Sciatic nerve (tissue), 2 donors: ENCODE data around the gene CDH18. TPM values are rescaled to one million over a fixed set of nuclear protein-coding genes. Genes with fewer than 3 reads are reported as not detected.

Experiments used
- ATAC-seq: fragments of 200-7000 bp; cut with Tn5 transposase; one replicate; pipeline ENCODE4 v1.9.1; 2020; ENCODE audit warnings: mild to moderate bottlenecking, moderate library complexity
- DNase-seq: peaks from one replicate; pipeline ENCODE4 v3.0.0-alpha.2; 2020; ENCODE audit warnings: low spot score
- intact Hi-C: fragments of 100-400 bp; cut with DNase I; formaldehyde crosslinking; loops from one replicate; pipeline ENCODE4 v1.14.2; 2022
- total RNA-seq: library from RNA; stranded (reverse); fragmentation: NEBNext Ultra II Directional; extraction: Animal tissue kit (Norgen Biotek cat#: 25700); gene quantifications from one replicate; pipeline ENCODE4 v1.2.1, GENCODE V29; 2021
- donor health status: DM: no; HTN: no; CAD: no.
- donor health status: DM: no; HTN: no; CAD: no.

CDH18 gene
- total RNA-seq, 1 donor from 2014 or later = 0.71 TPM

DNA sequence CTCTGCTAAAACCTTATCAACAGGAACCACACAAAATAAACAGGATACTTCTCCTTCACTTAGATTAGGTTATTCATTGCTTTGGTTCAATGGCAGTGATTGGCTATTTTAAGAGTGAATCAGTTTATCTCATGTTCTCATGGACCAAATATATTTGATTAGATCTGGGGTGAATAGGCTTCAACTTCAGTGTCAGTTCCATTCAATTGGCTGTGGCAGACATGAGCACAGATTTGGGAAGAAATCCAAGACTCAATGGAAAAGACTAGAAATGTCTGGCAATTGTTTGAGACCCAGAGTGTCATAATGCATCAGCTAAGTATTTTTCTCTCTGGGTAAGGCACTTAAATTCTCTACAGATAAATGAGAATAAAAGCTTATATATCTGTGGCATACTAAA is 37.1 kb downstream of the CDH18 start:
- intact Hi-C loops = no loop called here
- ATAC-seq (no peak), DNase-seq (no peak)

DNA sequence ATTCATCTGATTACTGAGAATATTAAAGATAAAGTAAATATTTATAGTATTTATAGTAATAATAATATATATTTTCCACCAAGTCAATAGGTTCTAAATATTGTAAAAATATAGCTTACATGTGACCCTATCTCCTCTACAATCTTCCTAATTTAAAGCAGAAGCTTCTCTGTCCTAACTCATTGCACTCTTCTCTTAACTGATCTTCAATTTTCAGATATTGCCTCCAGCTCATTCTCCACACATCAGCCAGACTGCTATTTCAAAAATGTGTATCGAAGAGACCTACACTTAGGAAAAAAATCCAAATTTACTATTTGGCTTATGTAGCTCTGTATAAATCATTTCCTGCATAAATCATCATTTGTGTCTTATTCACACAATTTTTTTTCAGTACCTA is 47.8 kb downstream of the CDH18 start:
- intact Hi-C loops = no loop called here
- no peak for ATAC-seq
- no peak for DNase-seq

DNA sequence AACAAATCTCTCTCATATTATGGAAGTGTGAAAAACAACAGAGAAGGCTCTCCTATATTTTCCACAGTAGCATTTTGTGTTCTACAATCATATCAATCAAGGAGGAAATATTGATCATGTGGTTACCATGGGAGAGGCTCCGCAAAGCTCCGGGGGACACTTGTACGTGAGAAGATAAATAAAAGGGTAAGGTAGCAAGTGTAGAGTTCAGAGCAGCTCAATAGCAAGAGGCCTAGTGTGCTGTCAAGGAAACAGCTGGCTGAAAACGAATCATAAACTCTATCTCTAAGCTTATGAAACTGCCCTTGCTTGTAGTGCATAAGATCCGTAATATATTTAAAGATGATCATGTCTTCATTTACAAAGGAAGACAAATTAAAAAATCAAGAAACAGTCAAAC is 57.5 kb downstream of the CDH18 start:
- intact Hi-C loops = no loop called here
- ATAC-seq (no peak), DNase-seq (no peak)

DNA sequence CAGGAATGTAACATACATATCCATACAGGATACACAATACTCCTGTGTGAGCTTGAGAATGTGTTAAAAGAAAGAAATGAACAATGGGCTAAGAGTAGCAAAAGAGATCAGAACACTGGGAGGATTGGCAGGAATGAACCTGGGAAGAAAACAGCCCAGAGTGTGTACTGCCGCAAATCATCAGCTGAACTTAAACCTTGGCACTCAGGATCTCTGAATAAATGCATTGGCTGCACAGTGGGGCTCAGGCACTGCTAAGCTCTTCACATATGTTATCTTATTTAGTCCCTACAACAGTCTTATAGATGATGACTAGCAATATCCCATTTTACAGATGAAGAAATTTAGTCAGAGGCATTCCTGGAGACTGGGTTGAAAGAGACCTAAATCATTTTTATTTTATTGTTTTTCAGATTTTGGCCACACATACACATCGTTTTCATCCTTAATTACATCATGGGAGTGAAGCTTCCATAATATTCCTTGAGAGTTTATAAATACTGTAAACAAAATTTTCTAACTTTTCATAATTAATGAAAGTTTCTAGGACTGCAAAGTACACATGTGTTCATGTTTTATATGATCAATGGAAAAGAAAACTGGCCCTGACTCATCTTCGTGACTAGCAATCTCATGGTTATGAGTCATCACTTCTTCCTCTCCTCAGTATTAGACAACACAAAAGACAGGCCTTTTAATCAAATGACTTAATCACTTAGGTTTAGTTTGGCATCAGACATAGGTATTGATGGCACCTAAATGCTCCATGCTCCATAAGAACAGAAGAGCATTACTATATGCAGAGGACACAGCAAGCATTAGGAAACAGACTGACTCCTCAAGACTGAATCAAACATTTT is 59.2 kb downstream of the CDH18 start:
- ATAC-seq = peak; percentile 20
- DNase-seq = no peak
- intact Hi-C loops = no loop called here

DNA sequence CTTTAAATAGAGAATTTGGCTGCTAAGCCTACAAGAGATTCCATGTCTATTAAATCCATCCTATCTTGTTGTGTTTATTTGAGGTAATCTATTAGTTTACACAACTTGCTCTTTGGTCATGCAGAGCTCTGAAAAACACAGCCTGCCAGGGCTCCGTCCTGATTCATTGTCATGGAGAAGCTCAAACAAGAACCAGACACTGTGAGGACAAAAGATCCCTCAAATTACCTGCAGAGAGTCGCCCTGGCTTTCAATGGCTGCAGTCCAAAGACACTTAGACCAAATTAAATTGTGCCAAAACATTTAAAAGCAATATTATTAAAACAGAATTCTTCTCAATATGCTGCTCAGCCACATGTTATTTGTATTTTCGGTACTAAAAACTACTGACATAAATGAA is 60.1 kb downstream of the CDH18 start:
- no peak for DNase-seq
- intact Hi-C loops = no loop called here
- ATAC-seq = no peak

DNA sequence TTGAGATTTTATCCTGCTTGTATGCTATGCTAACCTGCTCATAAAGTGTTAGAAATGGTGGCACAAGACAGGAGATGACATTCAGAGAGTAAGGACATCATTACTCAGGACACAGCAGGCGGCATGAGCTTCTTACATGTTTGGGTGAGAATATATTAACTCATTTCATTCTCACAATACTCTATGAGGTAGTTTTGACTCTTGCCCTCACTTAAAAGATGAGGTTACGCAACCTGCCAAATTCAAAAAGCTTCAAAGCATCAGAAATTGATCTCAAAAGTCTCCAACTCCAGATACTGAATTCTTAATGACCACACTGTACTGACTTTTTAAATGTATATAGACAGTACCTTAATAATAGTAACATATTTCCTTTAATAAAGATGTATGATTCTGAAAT is 60.8 kb downstream of the CDH18 start:
- intact Hi-C loops = no loop called here
- ATAC-seq (no peak), DNase-seq (no peak)

DNA sequence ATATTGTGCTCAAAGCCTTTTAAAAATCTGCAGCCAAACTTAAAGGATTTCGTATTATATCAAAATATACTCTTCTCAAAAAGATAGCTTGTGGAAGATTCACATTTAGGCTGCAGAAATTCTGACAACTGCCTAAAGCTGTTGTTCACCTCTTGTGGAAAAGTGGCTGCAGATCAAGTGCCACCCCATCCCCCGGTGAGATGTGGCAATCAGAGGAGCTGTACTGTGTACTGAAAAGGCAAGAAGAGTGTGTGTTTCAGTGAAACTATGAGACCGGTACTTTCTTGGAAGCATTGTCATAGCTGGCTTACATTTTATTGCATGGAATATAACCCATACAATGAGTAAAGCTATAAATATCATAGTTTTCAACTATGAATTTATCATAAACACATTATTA is 64.3 kb downstream of the CDH18 start:
- intact Hi-C loops = no loop called here
- ATAC-seq (no peak), DNase-seq (no peak)

DNA sequence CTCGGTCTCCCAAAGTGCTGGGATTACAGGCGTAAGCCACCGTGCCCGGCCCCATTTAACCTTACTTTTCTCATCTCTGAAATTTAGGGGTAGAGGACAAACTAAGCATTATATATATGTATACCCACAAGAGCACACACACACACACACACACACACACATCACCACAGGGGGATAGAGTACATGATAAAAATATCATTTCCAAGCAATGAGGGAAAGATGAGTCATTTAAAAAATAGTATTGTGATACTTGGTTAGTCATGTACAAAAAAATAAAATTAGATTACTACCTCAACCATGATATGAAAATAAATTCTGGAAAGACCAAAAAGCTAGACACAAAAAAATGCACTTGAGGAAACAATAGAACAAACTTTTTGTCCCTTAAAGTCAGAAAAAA is 67.2 kb downstream of the CDH18 start:
- no peak for ATAC-seq
- intact Hi-C loops = no loop called here
- no peak for DNase-seq

DNA sequence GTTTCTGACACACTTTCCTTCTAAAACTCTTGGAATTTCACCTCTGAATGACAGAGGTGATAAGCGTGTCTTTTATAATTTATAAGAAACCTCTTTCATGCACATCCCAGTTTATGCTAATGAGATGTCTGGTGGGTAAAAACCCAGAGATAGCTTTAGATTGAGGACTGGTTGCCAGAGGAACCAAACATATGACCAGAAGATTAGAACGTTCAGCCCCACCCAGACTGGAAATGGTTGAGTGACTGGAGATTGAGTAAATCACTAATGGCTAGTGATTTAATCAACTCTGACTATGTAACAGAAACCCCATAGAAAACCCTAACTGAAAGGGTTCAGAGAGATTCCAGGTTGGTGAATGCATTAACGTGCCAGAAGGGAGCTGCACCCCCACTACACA is 69.2 kb downstream of the CDH18 start:
- intact Hi-C loops = no loop called here
- no peak for DNase-seq
- ATAC-seq = no peak

DNA sequence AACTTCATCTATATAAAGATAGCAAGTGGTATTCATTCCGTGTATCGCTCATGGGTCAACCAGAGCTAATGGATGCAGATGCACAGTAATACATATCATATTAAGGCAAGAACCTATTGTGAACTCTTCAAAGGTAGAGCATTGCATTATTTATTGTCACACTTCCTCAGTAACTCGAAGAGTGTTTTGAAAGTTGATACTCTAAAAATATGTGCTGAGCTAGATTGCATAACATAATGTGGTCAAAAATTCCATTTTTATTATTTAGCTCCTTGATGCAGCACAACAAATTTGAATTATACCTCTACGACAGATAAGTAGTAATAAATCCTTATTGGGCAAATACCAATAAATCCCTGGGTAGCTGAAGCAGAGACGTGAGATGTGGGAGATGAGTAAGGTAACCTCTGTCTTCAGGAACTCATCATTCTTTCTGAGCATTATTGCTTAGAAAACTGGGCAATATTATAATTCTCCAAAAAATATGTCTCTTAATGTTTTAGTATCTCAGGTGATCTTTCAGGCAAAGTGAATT is 70.3 kb downstream of the CDH18 start:
- DNase-seq (no peak), ATAC-seq (no peak)
- intact Hi-C loops = no loop called here

DNA sequence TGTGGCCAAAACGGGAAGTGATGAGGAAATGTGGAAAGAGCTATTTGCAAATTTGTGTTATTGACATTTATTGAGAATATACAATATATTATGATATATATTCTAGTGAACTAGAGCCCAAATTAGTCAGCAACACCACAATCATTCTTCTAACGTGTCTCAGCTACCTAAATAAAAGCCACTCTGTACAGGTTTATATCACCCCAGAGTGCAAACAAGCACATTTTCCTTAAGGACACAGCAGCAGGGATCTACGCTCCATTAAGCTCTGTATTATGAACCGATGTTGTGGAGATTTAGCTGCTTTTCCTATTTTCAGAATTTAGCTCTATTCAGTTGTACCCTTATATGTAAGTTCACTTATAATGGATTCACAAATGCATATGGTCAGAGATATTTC is 77.9 kb downstream of the CDH18 start:
- no peak for DNase-seq
- no peak for ATAC-seq
- intact Hi-C loops = no loop called here

DNA sequence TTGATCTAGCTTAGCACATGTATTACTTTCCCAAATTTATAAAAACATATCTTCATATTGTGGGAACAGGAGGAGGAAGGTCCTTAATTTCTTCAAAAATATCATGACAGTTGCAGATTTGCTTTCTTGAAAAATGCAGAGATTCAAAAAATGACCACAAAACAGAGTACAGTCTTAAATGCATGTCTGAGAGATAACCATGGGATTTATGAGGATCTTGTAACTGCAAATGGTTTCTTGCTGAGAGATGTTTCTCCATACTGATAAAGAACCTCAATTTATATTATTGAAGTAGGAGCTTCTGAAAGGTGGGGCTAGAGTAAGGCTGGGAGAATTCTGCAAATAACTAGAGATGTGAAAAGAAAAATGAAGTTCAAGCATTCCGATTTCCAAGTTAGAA is 83.2 kb downstream of the CDH18 start:
- ATAC-seq = no peak
- DNase-seq = no peak
- intact Hi-C loops = no loop called here

DNA sequence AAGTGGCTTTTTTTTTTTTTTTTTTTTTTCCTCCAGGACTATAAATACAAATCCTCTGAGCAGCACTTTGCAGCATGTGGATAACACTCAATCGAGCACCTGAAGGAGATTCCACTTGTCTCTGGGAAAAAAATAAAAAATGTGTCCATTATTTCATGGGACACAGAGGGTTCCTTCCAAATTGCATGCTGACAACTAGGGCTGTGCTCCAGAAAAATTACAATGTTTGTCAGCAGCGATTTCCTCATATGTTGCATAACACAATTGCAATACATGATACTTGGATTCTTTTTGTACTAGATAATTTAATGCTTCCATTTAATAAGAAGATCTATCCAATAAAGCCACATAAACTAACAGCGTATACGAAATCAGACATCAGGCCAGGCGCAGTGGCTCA is 84.4 kb downstream of the CDH18 start:
- intact Hi-C loops = no loop called here
- ATAC-seq = no peak
- DNase-seq = no peak

DNA sequence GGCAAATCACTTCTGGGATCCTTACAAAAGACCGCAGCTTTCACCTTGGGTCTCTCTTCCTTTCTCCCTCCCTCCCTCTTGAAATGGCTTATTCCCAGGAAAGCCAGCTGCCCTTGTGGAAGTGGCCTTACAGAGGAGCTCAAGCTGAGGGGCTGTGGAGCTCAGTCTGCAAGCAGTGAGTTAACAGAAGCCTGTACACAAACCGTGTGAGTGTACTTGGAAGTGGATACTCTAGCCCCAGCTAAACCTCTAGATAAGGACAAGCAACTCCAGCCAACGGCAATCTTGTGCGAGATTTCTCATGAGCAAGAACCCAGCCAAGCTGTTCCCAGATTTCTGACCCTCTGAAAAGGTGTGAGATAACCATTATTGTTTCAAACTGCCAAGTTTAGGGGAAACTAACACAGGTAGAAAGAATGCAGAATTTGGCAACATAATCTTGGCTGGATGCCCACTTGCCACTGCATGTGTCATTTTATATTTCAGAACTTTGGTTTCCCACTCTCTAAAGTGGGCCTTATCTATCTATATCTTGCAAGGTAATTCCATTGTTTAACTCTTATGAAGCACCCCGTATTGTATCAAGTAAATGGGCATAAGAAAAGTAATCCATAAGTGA is 85.6 kb downstream of the CDH18 start:
- intact Hi-C loops = no loop called here
- DNase-seq (no peak), ATAC-seq (no peak)

DNA sequence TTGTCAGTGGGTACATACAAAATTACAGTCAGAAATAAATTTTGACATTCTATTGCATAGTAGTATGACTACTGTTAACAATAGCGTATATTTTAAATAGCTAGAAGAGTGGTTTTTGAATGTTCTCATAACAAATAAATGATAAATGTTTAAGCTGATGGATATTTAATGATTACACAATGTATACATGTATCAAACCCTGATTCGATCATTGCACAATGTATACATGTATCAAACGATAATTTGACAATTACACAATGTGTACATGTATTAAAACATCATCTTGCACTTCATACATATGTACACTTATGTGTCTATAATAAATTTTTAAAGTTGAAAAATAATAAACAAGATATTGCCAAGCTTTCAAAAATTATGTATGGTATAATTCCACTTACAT is 87.7 kb downstream of the CDH18 start:
- intact Hi-C loops = no loop called here
- DNase-seq (no peak), ATAC-seq (no peak)

DNA sequence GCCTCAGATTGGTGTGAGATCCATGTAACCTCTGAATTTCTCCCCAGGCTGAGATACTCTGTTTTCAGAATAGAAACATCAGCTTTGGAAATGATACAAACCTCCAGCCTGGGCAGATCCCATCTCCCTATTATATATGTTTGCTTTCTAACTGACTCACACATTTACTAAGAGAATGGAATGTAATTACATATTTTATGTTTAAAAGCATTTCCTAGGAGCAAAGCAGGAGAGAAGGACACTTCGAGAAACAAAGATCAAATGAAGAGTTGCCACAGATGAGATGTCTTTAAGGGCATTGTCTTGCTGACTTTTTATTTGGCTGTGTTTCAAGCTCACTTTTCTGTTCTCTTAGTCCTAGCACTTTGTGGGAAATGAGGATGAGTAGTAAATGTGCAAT is 96.3 kb downstream of the CDH18 start:
- ATAC-seq (no peak), DNase-seq (no peak)
- intact Hi-C loops = no loop called here

DNA sequence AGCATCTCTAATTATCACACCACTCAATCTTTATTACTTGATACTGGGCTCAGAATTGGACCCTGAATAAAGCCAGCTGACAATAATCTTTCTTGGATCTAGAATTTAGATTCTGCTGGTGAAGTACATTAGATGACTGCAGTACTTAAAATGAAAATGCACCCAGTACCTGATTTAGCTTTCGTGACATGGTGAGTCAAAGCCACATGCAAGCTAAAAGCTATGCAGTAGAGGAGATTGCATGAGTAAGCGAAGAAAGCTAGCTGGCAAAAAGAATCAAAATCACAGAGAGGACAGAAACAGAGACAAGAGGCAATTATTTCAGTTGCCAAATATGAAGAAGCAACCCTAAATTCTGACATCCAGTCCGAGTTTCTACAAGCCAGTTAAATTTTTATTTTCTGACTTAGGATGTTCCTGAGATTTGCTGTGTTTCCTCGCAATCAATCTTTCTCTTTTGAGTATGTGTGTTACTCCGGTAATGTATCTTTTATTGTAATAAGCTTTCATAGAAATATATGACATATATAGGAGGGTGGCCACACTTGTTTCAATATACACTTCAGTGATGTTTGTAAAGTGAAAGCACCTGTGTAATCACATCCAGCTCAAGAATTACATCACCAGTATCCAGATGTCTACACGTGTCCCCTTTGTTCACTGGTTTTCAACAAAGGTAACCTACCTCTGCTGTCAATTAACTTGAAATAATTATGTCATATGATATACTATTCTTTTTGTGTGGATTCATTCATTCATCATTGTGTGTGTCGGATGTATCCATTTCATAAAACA is 101.7 kb downstream of the CDH18 start:
- DNase-seq = no peak
- intact Hi-C loops = no loop called here
- ATAC-seq = no peak

DNA sequence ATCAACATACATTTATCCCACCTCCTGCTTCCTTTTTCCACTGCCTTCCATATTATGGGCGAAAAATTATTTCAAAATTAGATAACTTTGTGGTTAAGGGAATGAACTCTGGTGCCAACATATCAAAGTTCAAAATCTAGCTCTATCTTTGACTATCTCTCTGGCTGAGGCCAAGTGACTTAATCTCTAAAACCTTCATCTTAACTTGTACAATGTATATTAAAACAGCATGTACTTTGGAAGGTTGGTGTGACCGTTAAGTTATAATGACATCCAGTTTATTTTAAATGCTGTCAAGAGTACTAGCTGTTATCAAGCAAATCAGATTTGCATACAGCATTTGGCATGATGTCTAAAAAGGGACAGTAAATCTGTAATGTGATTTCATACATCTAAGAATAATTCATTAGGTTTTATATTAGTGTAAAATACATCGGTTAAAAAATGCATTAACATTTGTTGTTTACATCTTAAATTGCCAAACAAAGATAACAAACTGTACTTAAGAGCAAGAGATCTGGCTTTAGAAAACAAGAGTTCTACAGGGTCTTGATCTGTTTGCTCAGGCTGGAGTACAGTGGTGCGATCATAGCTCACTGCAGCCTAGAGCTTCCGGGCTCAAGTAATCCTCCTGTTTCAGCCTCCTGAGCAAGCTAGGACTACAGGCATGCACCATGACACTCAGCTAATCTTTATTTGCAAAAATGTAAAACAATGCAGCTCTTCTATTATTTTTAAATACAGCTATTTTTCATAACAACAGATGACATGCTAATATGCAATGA is 102.8 kb downstream of the CDH18 start:
- DNase-seq = no peak
- no peak for ATAC-seq
- intact Hi-C loops = no loop called here

DNA sequence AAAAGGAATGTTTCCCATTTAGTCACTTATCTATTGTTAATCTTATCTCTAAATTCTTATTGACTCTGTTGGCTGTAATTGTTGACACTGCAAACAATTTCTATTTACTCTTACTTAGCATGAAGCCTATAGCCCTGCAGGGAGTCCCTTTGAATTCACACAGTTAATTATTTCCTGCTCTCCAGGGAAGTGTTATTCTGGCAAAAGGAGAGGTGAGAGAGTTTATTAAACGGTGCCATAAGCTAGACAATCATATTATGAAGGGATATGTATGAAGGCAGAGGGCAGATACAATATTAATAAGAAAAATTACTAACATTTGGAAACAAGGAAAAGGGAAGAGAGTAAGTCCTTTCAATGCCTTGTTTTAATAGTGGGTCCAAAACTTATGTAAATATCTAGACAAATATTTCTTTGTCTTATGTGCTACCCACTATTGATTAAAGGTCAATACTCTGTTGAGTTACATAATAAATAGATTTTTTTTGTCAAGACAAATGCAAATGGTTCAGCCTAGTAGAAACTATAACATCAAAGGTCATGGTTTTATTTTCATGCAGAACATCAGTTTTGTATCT is 107.1 kb downstream of the CDH18 start:
- ATAC-seq = no peak
- DNase-seq = no peak
- intact Hi-C loops = no loop called here
